ENCODE measurements around the gene KRT5. TPM values are rescaled to one million over a fixed set of nuclear protein-coding genes. Genes with fewer than 3 reads are reported as not detected.

The KRT5 gene
- total and polyA plus RNA-seq, 2 experiments from 2014 or later, result not detected

DNA sequence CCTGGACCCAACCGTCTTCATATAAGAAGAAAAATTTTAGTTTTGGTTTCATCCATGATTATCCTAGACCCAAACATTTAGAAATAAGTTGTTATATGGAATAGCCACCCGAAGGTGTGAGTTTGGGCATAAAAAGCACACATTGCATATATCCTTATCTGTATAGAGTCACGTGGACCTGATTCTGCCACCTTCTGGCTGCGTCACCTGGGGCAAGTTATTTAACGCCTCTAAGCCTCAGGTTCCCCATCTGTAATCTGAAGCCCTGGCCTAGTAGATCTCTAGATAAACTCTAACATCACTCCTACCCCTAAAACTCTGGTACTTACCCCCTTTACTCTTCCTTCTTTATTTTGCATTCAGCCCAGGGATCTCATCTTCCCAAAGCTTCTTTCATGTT, 14.3 kb upstream of the KRT5 start:
- Histone ChIP-seq H3K36me3 (ENCODE audit: insufficient read depth) (no peaks in the 10 kb centered on the region), H2AFZ (no peak overlapping the region), H3K27me3 (ENCODE audit: insufficient read depth) (no peaks in the 10 kb centered on the region), H3K79me2 (replicated peaks; ENCODE audit: insufficient read depth) (no peaks in the 10 kb centered on the region), H3K4me1 (ENCODE audit: insufficient read depth) (no peaks in the 10 kb centered on the region), H3K27ac (ENCODE audit: low read depth) (no peak overlapping the region), H3K4me2 (no peak overlapping the region), H3K9me2 (ENCODE audit: insufficient read depth) (no peaks in the 10 kb centered on the region), H4K20me1 (replicated peaks; ENCODE audit: insufficient read depth) (no peaks in the 10 kb centered on the region), H3F3A (replicated peaks; ENCODE audit: low read depth) (no peaks in the 10 kb centered on the region), H3K4me3 (no peak overlapping the region)
- Mint-ChIP-seq H3K4me1 (no peaks in the 10 kb centered on the region), H3K4me3 (no peak overlapping the region), H3K27me3 (ENCODE audit: insufficient read depth, low read depth, poor library complexity) (peaks cover 7% of the 10 kb centered on the region), H3K9me3 (no peaks in the 10 kb centered on the region), H3K36me3 (ENCODE audit: low read depth) (no peaks in the 10 kb centered on the region), H3K27ac (no peak overlapping the region)
- DNase-seq (ENCODE audit: low spot score) (peak; percentile 32), ATAC-seq (peak; percentile 54)
- TF ChIP-seq CTCF (conservative IDR thresholded peaks at IDR 0.05; ENCODE audit: low read depth in 2 of 2), result peak; percentile 38 to 61
- TF ChIP-seq CREB1 (CRISPR knock-in tag; IDR thresholded peaks at IDR 0.05; ENCODE audit: low read depth), result no peak
- no peak for TF ChIP-seq ZNF331 (CRISPR knock-in tag; IDR thresholded peaks at IDR 0.05; ENCODE audit: low read depth)
- TF ChIP-seq STAT1 (IDR thresholded peaks at IDR 0.05; ENCODE audit: unreplicated experiment), result no peak
- TF ChIP-seq NANOG (IDR thresholded peaks at IDR 0.05; ENCODE audit: borderline replicate concordance), result no peak
- no peak for TF ChIP-seq EZH2phosphoT487 (IDR thresholded peaks at IDR 0.05; ENCODE audit: unreplicated experiment)
- TF ChIP-seq POLR2AphosphoS5 (IDR thresholded peaks at IDR 0.05; ENCODE audit: low read depth), result no peak
- TF ChIP-seq EZH2 (IDR thresholded peaks at IDR 0.05; ENCODE audit: low read depth, unreplicated experiment), result no peak

- Histone ChIP-seq H3K79me2 (replicated peaks; ENCODE audit: insufficient read depth) (no peaks in the 10 kb centered on the region), H3K27ac (ENCODE audit: low read depth) (no peak overlapping the region), H4K20me1 (replicated peaks; ENCODE audit: insufficient read depth) (no peaks in the 10 kb centered on the region), H3F3A (replicated peaks; ENCODE audit: low read depth) (no peaks in the 10 kb centered on the region), H2AFZ (no peak overlapping the region), H3K36me3 (ENCODE audit: insufficient read depth) (no peaks in the 10 kb centered on the region), H3K4me1 (ENCODE audit: insufficient read depth) (no peaks in the 10 kb centered on the region), H3K9me2 (ENCODE audit: insufficient read depth) (no peaks in the 10 kb centered on the region), H3K4me2 (no peak overlapping the region), H3K27me3 (ENCODE audit: insufficient read depth) (no peaks in the 10 kb centered on the region), H3K4me3 (no peak overlapping the region)
- H3K27ac Mint-ChIP-seq, result no peak overlapping the region
- H3K4me1 Mint-ChIP-seq, result no peaks in the 10 kb centered on the region
- H3K9me3 Mint-ChIP-seq, result no peaks in the 10 kb centered on the region
- DNase-seq (ENCODE audit: low spot score), result no peak
- peaks cover 7% of the 10 kb centered on the region for H3K27me3 Mint-ChIP-seq (ENCODE audit: insufficient read depth, low read depth, poor library complexity)
- no peaks in the 10 kb centered on the region for H3K36me3 Mint-ChIP-seq (ENCODE audit: low read depth)
- no peak overlapping the region for H3K4me3 Mint-ChIP-seq
- no peak; the same call in 2 of the 3 replicates for ATAC-seq
- TF ChIP-seq EZH2phosphoT487 (IDR thresholded peaks at IDR 0.05; ENCODE audit: unreplicated experiment) (no peak), REST (IDR thresholded peaks at IDR 0.05; ENCODE audit: unreplicated experiment) (no peak), NANOG (IDR thresholded peaks at IDR 0.05; ENCODE audit: borderline replicate concordance) (no peak), ZNF114 (CRISPR knock-in tag; IDR thresholded peaks at IDR 0.05) (no peak), STAT1 (IDR thresholded peaks at IDR 0.05; ENCODE audit: unreplicated experiment) (no peak), CTCF (conservative IDR thresholded peaks at IDR 0.05; ENCODE audit: low read depth in 2 of 2) (no peak), ZNF331 (CRISPR knock-in tag; IDR thresholded peaks at IDR 0.05; ENCODE audit: low read depth) (no peak), EZH2 (IDR thresholded peaks at IDR 0.05; ENCODE audit: low read depth, unreplicated experiment) (no peak)
Observed at GRCh38 chr12:52533686-52534470, 13.7 kb upstream of the KRT5 start.
